Lower leg skin (tissue), 4 donors: ENCODE measurements around the gene IMMP2L. TPM values are rescaled to one million over a fixed set of nuclear protein-coding genes. Genes with fewer than 3 reads are reported as not detected.

ENCODE experiments used
- DNase-seq, 2 donors: peaks; one replicate each; pipeline ENCODE4 v3.0.0-alpha.2; 2019; ENCODE audit warnings: low spot score in 2 of 2
- H3K4me3 ChIP-seq: fragments of 200-600 bp; sonication (generic); 2 replicates; pipeline ENCODE4 v1.5.1; 2017; ENCODE audit warnings: mild to moderate bottlenecking, low read depth; ENCODE audit not compliant: poor library complexity, severe bottlenecking
- CTCF ChIP-seq, 3 donors: fragments of 450-650 bp; IDR thresholded peaks; one replicate each; pipeline ENCODE4 v1.5.1; 2016; ENCODE audit warnings: antibody characterized with exemption in 3 of 3, mild to moderate bottlenecking in 3 of 3, moderate library complexity in 2 of 3
- POLR2A ChIP-seq, 2 donors: fragments of 450-650 bp; IDR thresholded peaks; one replicate each; pipeline ENCODE4 v1.6.1; 2016 to 2017; ENCODE audit warnings: antibody characterized with exemption in 2 of 2, mild to moderate bottlenecking in 1 of 2, moderate library complexity in 1 of 2
- WGBS, 2 donors: methylation state at CpG; one replicate each; pipeline ENCODE4 v1.1.5; 2018; 5-methylcytosine and 5-hydroxymethylcytosine counted together
- intact Hi-C: fragments of 100-400 bp; cut with DNase I; formaldehyde crosslinking; loops from one replicate; pipeline ENCODE4 v1.15.0; 2023; ENCODE audit warnings: low total_unique reads
- total RNA-seq, 4 donors: library from RNA; depleted of rRNA; stranded (reverse); fragments of >200 nt; gene quantifications; one replicate each; pipeline ENCODE4 v1.1.0, GENCODE V29; 2016

Gene IMMP2L
- total RNA-seq, 4 donors from 2014 or later: 13.6 to 16.8 (median 16.4) TPM

- no peak for DNase-seq
- WGBS, 2 donors: 89 to 100% methylated on average over 2 of the region's 2 CpGs
- intact Hi-C loops: no loop called here
- TF ChIP-seq CTCF (IDR thresholded peaks at IDR 0.05) (no peak), POLR2A (IDR thresholded peaks at IDR 0.05) (no peak)
- H3K4me3 ChIP-seq: no peak overlapping the region
Observed at GRCh38 chr7:111115966-111116365, 446.3 kb downstream of the IMMP2L start.

GRCh38 chr7:111113263-111114017, 448.9 kb downstream of the IMMP2L start:
- TF ChIP-seq CTCF (IDR thresholded peaks at IDR 0.05) (no peak), POLR2A (IDR thresholded peaks at IDR 0.05) (no peak)
- intact Hi-C loops: no loop called here
- WGBS, 2 donors: 39 to 45% methylated on average over 1 of the region's 1 CpG
- DNase-seq: no peak
- H3K4me3 ChIP-seq: no peak overlapping the region

GRCh38 chr7:111112439-111112838, 449.9 kb downstream of the IMMP2L start:
- no peak for TF ChIP-seq POLR2A (IDR thresholded peaks at IDR 0.05)
- no peak for TF ChIP-seq CTCF (IDR thresholded peaks at IDR 0.05)

GRCh38 chr7:111108496-111108895, 453.8 kb downstream of the IMMP2L start:
- H3K4me3 ChIP-seq: no peak overlapping the region
- no peak for DNase-seq
- intact Hi-C loops: no loop called here
- no peak for TF ChIP-seq POLR2A (IDR thresholded peaks at IDR 0.05)
- TF ChIP-seq CTCF (IDR thresholded peaks at IDR 0.05): no peak
- WGBS, 2 donors: 64 to 70% methylated on average over 3 of the region's 3 CpGs

More at GRCh38 chr7:111112439-111112838, 449.9 kb downstream of the IMMP2L start:
- no peak overlapping the region for H3K4me3 ChIP-seq
- WGBS, 2 donors: 66 to 78% methylated on average over 2 of the region's 2 CpGs
- intact Hi-C loops: no loop called here
- DNase-seq: no peak

GRCh38 chr7:111108000-111108399, 454.3 kb downstream of the IMMP2L start:
- TF ChIP-seq POLR2A (IDR thresholded peaks at IDR 0.05) (no peak), CTCF (IDR thresholded peaks at IDR 0.05) (no peak)
- DNase-seq: no peak
- WGBS, 2 donors: 54 to 65% methylated on average over 1 of the region's 1 CpG

GRCh38 chr7:111107579-111107978, 454.7 kb downstream of the IMMP2L start:
- intact Hi-C loops: no loop called here
- 39 to 47% methylated on average over 1 of the region's 1 CpG for WGBS, 2 donors
- DNase-seq: no peak
- H3K4me3 ChIP-seq: no peak overlapping the region
- TF ChIP-seq POLR2A (IDR thresholded peaks at IDR 0.05) (no peak), CTCF (IDR thresholded peaks at IDR 0.05) (no peak)

More at GRCh38 chr7:111108000-111108399, 454.3 kb downstream of the IMMP2L start:
- no peak overlapping the region for H3K4me3 ChIP-seq
- intact Hi-C loops: no loop called here
